Kidney (tissue), 14 donors: ENCODE data around the gene ANKDD1B. TPM values are rescaled to one million over a fixed set of nuclear protein-coding genes. Genes with fewer than 3 reads are reported as not detected.
"Not testable (repeated sequence)": the region's sequence is repeated elsewhere in the genome, so short reads cannot be mapped to it uniquely, and the experiment has no call there.

Source experiments
- DNase-seq, 5 donors: peaks; one replicate each; pipeline ENCODE4 v3.0.0-alpha.2; 2013 to 2020
- FAIRE-seq: peaks from 2 replicates; lab custom pipeline; 2012; peaks lifted over from hg19 to GRCh38; lab: Jason Lieb, UNC
- H3K27ac ChIP-seq, 2 donors: one replicate each; pipeline ENCODE4 v1.7.0; 2013; ENCODE audit warnings: low read depth in 2 of 2, low read length in 2 of 2, inconsistent platforms in 1 of 2
- H3K27me3 ChIP-seq: one replicate; pipeline ENCODE4 v1.7.1; 2013; ENCODE audit warnings: low read length, inconsistent platforms; ENCODE audit not compliant: control insufficient read depth, insufficient read depth
- H3K36me3 ChIP-seq, 3 donors: one replicate each; pipeline versions ENCODE4 v1.7.0 to v1.7.1; 2013; ENCODE audit warnings: low read length in 3 of 3, control low read depth in 1 of 3, inconsistent platforms in 1 of 3; ENCODE audit not compliant: insufficient read depth in 3 of 3, control insufficient read depth in 2 of 3
- H3K4me1 ChIP-seq, 3 donors: one replicate each; pipeline versions ENCODE4 v1.7.0 to v1.7.1; 2013; ENCODE audit warnings: low read length in 3 of 3, inconsistent platforms in 1 of 3, low read depth in 1 of 3; ENCODE audit not compliant: control insufficient read depth in 2 of 3, insufficient read depth in 2 of 3
- H3K4me3 ChIP-seq, 3 donors: one replicate each; pipeline versions ENCODE4 v1.7.0 to v1.8.1; 2013; ENCODE audit warnings: low read length in 3 of 3, control low read depth in 1 of 3, inconsistent platforms in 1 of 3
- H3K9ac ChIP-seq, 3 donors: one replicate each; pipeline versions ENCODE4 v1.7.0 to v1.7.1; 2013; ENCODE audit warnings: low read length in 3 of 3, control low read depth in 1 of 3, inconsistent platforms in 1 of 3
- H3K9me3 ChIP-seq, 3 donors: one replicate each; pipeline versions ENCODE4 v1.7.0 to v1.7.1; 2013; ENCODE audit warnings: low read length in 3 of 3, control low read depth in 1 of 3, inconsistent platforms in 1 of 3; ENCODE audit not compliant: control insufficient read depth in 2 of 3, insufficient read depth in 1 of 3
- intact Hi-C: fragments of 100-400 bp; cut with DNase I; formaldehyde crosslinking; loops from one replicate; pipeline ENCODE4 v1.11.1; 2022
- polyA plus RNA-seq: library from polyadenylated mRNA; stranded (reverse); fragments of 350-450 nt; fragmentation: Illumina TruSeq; extraction: RNeasy Lipid Tissue Mini Kit (QIAGEN cat#74804); gene quantifications from one replicate; pipeline ENCODE4 v1.2.3, GENCODE V29; 2014; ENCODE audit warnings: low read depth, low replicate concordance; ENCODE audit not compliant: insufficient read depth
- total RNA-seq: library from RNA; stranded (reverse); fragmentation: NEBNext Ultra II Directional; extraction: Animal tissue kit (Norgen Biotek cat#: 25700); gene quantifications from one replicate; pipeline ENCODE4 v1.2.1, GENCODE V29; 2021
- TF ChIP-seq, protein P1 (sequence below): IDR thresholded peaks from 3 replicates; pipeline ENCODE4 v1.5.1; 2012; ENCODE audit warnings: mild to moderate bottlenecking, moderate library complexity, borderline replicate concordance; ENCODE audit not compliant: insufficient read depth; ENCODE audit errors: extremely low read depth
- donor health status: control.
- donor health status: control.
- donor health status: control.
- donor health status: control.
- donor health status: control.
- donor health status: DM: yes; HTN: yes; CAD: no.
- donor health status: Normal renal cell carcinoma (clear cell type).

The ANKDD1B gene
- total and polyA plus RNA-seq, 2 donors from 2014 or later, result 2.3 to 3.1 TPM

DNA sequence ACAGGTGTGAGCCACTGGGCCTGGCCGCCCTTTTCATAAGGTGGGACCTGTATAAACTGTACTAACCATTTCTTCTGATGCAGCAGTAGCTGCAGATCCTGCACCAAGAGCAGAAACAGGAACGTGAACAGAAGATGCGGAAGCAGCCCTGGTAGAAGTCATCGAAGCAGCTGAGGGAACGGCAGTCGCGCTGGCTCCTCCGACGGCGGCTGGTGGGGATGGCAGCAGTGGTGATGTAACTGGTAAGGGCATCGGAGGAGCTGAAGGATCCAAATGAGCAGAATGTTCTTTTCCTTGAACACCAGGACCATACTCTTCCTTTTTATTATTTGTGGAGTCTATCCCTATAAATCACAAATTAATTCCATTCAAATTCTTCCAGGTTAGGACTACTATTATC, 73.9 kb downstream of the ANKDD1B start:
- Histone ChIP-seq H3K27ac (no peak overlapping the region), H3K9me3 (no peaks in the 10 kb centered on the region), H3K9ac (no peak overlapping the region), H3K27me3 (no peaks in the 10 kb centered on the region), H3K4me3 (no peak overlapping the region), H3K4me1 (peaks cover 0 to 4% (median 3%) of the 10 kb centered on the region in 3 donors), H3K36me3 (peaks cover 0 to 3% (median 2%) of the 10 kb centered on the region in 3 donors)
- TF ChIP-seq, protein P1, sequence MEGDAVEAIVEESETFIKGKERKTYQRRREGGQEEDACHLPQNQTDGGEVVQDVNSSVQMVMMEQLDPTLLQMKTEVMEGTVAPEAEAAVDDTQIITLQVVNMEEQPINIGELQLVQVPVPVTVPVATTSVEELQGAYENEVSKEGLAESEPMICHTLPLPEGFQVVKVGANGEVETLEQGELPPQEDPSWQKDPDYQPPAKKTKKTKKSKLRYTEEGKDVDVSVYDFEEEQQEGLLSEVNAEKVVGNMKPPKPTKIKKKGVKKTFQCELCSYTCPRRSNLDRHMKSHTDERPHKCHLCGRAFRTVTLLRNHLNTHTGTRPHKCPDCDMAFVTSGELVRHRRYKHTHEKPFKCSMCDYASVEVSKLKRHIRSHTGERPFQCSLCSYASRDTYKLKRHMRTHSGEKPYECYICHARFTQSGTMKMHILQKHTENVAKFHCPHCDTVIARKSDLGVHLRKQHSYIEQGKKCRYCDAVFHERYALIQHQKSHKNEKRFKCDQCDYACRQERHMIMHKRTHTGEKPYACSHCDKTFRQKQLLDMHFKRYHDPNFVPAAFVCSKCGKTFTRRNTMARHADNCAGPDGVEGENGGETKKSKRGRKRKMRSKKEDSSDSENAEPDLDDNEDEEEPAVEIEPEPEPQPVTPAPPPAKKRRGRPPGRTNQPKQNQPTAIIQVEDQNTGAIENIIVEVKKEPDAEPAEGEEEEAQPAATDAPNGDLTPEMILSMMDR, result no peak
- FAIRE-seq (no peak), DNase-seq (peak in 1 of 5 donors; percentile 20)
- intact Hi-C loops, result no loop called here

DNA sequence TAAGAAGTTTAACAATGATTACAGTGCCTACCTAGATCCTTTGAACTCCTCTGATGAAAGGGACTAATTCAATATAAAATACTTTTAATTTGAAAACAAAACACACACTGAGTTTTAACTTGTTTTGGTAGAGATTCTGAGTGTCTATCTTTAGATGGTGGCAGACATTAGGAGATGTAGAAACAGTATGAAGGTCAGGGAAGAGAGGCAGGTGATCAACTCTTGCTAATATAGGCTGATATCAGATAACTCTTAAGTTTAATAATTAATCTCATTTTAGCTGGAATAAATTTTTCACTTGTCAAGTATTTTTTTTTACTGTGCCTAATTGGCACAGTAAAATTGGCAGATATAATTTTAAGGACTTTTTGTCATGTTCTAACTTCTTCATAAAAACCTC, 75.2 kb downstream of the ANKDD1B start:
- Histone ChIP-seq H3K4me3 (no peak overlapping the region), H3K27ac (no peak overlapping the region), H3K9ac (no peak overlapping the region), H3K4me1 (no peaks in the 10 kb centered on the region), H3K9me3 (no peaks in the 10 kb centered on the region), H3K27me3 (no peaks in the 10 kb centered on the region), H3K36me3 (peaks cover 0 to 3% (median 2%) of the 10 kb centered on the region in 3 donors)
- DNase-seq, result no peak
- TF ChIP-seq, protein P1, result no peak
- intact Hi-C loops, result no loop called here
- FAIRE-seq, result no peak

DNA sequence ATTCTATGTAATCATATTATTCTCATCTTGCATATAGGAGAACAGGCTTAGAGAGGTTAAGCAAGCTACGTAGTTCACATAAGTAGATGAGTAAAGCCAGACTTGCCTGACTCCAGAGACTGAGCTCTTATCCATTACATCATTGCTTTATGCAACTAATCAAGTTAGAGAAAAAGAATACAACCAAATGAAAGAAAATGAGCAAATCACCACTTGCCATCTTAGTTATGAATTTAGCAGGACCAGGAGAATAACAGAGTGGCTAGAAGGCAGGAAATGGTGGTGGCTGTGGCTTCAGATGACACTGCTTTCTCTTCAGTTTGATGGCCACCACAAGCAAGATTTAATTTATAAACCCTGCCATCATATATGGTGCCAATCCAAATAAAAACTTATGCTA, 79.4 kb downstream of the ANKDD1B start:
- Histone ChIP-seq H3K4me3 (no peak overlapping the region), H3K9ac (no peak overlapping the region), H3K4me1 (no peaks in the 10 kb centered on the region), H3K27me3 (no peaks in the 10 kb centered on the region), H3K9me3 (no peaks in the 10 kb centered on the region), H3K27ac (no peak overlapping the region), H3K36me3 (peaks cover 0 to 3% (median 0%) of the 10 kb centered on the region in 3 donors)
- TF ChIP-seq, protein P1, result no peak
- intact Hi-C loops, result no loop called here
- DNase-seq, result no peak
- FAIRE-seq, result no peak

DNA sequence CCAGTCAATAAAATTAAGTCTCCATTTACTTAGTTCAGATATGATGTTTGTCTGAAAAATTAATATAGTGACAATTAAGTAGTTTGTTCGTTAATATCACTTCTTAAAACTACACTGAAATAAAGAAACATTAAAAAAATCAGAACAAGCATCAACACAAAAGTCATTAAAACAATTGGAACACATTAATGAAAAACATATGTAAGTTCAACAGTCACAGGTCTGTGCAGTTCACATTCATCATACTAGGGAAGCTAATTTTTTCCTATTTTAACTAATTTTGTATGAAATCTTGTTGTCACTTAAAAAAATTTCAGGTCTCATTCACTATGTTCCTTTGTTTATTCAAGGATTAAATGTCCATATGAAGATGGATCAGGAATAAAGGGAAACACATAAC, 83.5 kb downstream of the ANKDD1B start:
- no peaks in the 10 kb centered on the region for H3K4me1 ChIP-seq
- FAIRE-seq (no peak), DNase-seq (no peak)
- intact Hi-C loops, result no loop called here
- H3K9me3 ChIP-seq, result no peaks in the 10 kb centered on the region
- no peak overlapping the region for H3K9ac ChIP-seq
- TF ChIP-seq, protein P1, result no peak
- H3K27me3 ChIP-seq, result no peaks in the 10 kb centered on the region
- H3K4me3 ChIP-seq, result no peak overlapping the region
- no peak overlapping the region for H3K27ac ChIP-seq
- H3K36me3 ChIP-seq, result peaks cover 0 to 3% (median 0%) of the 10 kb centered on the region in 3 donors

DNA sequence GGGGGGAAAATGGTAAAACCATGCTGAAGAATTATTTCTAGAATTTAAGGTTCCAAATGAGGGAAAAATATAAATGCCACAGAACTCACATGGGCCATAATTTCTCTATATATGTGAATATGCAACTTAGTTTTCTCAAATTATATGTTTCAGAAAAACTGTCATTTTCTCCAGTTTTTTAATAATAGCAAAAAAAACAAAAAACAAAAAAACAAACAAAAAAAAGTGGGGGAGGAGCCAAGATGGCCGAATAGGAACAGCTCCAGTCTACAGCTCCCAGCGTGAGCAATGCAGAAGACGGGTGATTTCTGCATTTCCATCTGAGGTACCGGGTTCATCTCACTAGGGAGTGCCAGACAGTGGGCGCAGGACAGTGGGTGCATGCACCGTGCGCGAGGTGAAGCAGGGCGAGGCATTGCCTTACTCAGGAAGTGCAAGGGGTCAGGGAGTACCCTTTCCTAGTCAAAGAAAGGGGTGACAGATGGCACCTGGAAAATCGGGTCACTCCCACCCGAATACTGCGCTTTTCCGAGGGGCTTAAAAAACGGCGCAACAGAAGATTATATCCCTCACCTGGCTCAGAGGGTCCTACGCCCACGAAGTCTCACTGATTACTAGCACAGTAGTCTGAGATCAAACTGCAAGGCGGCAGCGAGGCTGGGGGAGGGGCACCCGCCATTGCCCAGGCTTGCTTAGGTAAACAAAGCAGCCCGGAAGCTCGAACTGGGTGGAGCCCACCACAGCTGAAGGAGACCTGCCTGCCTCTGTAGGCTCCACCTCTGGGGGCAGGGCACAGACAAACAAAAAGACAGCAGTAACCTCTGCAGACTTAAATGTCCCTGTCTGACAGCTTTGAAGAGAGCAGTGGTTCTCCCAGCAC, 84.5 kb downstream of the ANKDD1B start:
- H3K4me1 ChIP-seq, H3K36me3 ChIP-seq, H3K27ac ChIP-seq, DNase-seq, H3K27me3 ChIP-seq, FAIRE-seq, H3K9ac ChIP-seq, H3K4me3 ChIP-seq, H3K9me3 ChIP-seq, intact Hi-C loops: not testable (repeated sequence)
